Islet precursor cell (in vitro differentiated cells): ENCODE data around the gene HTRA2.
A peak's percentile ranks its signal among the peaks of the same experiment; 100 is the strongest.

ENCODE experiments used
- DNase-seq: peaks from one replicate; pipeline ENCODE4 v3.0.0-alpha.2; 2018

The HTRA2 gene

GRCh38 chr2:74566076-74566753 is 36.5 kb downstream of the HTRA2 start:
- DNase-seq, result no peak

GRCh38 chr2:74566754-74567085 is 37.0 kb downstream of the HTRA2 start:
- peak; percentile 65 for DNase-seq

GRCh38 chr2:74567881-74568280 is 38.1 kb downstream of the HTRA2 start:
- DNase-seq, result peak; percentile 18

- DNase-seq, result no peak
These were observed 40.0 kb downstream of the HTRA2 start for GRCh38 chr2:74569686-74570085.

- no peak for DNase-seq
These were observed 41.3 kb downstream of the HTRA2 start for GRCh38 chr2:74571058-74571457.

- DNase-seq, result no peak
These were observed 42.6 kb downstream of the HTRA2 start for GRCh38 chr2:74572178-74572925.

- DNase-seq, result no peak
These were observed 44.2 kb downstream of the HTRA2 start for GRCh38 chr2:74573747-74574562.

GRCh38 chr2:74575320-74575719 is 45.6 kb downstream of the HTRA2 start:
- no peak for DNase-seq

GRCh38 chr2:74576211-74576862 is 46.6 kb downstream of the HTRA2 start:
- no peak for DNase-seq

- DNase-seq, result no peak
These were observed 47.1 kb downstream of the HTRA2 start for GRCh38 chr2:74576863-74577229.

- no peak for DNase-seq
These were observed 47.7 kb downstream of the HTRA2 start for GRCh38 chr2:74577448-74577847.

- DNase-seq, result no peak
These were observed 48.7 kb downstream of the HTRA2 start for GRCh38 chr2:74578408-74578807.

- DNase-seq, result no peak
These were observed 51.7 kb downstream of the HTRA2 start for GRCh38 chr2:74581463-74581862.

GRCh38 chr2:74582184-74582583 is 52.5 kb downstream of the HTRA2 start:
- DNase-seq, result no peak
